K562 (cell line): Measurements from ENCODE around the gene SLC6A4. TPM values are rescaled to one million over a fixed set of nuclear protein-coding genes. Genes with fewer than 3 reads are reported as not detected.
A peak's percentile ranks its signal among the peaks of the same experiment; 100 is the strongest.

Experiments used
- CEBPG ChIP-seq, 3 experiments: fragments of 200-800 bp in 1 of 3; sonication (Bioruptor generic) in 1 of 3; sonication (generic) in 1 of 3; formaldehyde crosslinking in 1 of 3; IDR thresholded peaks in 2 of 3; conservative IDR thresholded peaks in 1 of 3; 2 replicates each; pipeline versions ENCODE4 v1.6.1 to v1.8.0; 2016 to 2022; ENCODE audit warnings: missing compliant biosample characterization in 2 of 3, missing genetic modification characterization in 2 of 3, mild to moderate bottlenecking in 1 of 3, missing genetic modification reagents in 1 of 3
- MEIS2 ChIP-seq: fragments of 450-650 bp; IDR thresholded peaks from 2 replicates; pipeline ENCODE4 v1.6.1; 2014; ENCODE audit warnings: mild to moderate bottlenecking; ENCODE audit not compliant: partially characterized antibody
- NFE2 ChIP-seq: IDR thresholded peaks from 2 replicates; pipeline ENCODE4 v1.6.1; 2014; ENCODE audit warnings: antibody characterized with exemption, low read depth
- SMAD4 ChIP-seq: fragments of 250-450 bp; sonication (Bioruptor Pico); conservative IDR thresholded peaks from 2 replicates; pipeline ENCODE4 v1.8.0; 2021; ENCODE audit warnings: inconsistent platforms, mild to moderate bottlenecking, moderate library complexity
- SMARCB1 ChIP-seq: IDR thresholded peaks from 2 replicates; pipeline ENCODE4 v1.6.1; 2011; ENCODE audit warnings: improper control_type of control experiment, low read depth; ENCODE audit not compliant: insufficient read length
- SPI1 ChIP-seq: IDR thresholded peaks from 2 replicates; pipeline ENCODE4 v1.6.1; 2011; ENCODE audit warnings: low read depth, low read length, control low read depth, borderline replicate concordance
- SREBF2 ChIP-seq: sonication (generic); formaldehyde crosslinking; IDR thresholded peaks from 2 replicates; pipeline ENCODE4 v1.4.0; 2020; ENCODE audit warnings: mild to moderate bottlenecking, missing genetic modification reagents
- ZSCAN29 ChIP-seq: fragments of 450-650 bp; IDR thresholded peaks from 2 replicates; pipeline ENCODE4 v1.6.1; 2017
- polyA plus RNA-seq, 8 experiments: library from polyadenylated mRNA; depleted of rRNA in 4 of 8; stranded (reverse) in 5 of 8; unstranded in 3 of 8; fragments of >200 nt; fragmentation: Nextera tagmentation in 2 of 8; fragmentation: Illumina TruSeq in 1 of 8; extraction: Ambion mirVana in 2 of 8; extraction: Trizol in 1 of 8; gene quantifications; 2 replicates each; pipeline versions ENCODE4 v1.2.1 to v1.2.3, GENCODE V29; 2011 to 2014; ENCODE audit warnings: inconsistent platforms in 1 of 8, missing spikeins in 1 of 8
- total RNA-seq, 7 experiments: library from RNA; depleted of rRNA in 6 of 7; stranded (reverse); fragments of >200 nt in 6 of 7; fragmentation: Illumina TruSeq in 2 of 7; extraction: Trizol in 2 of 7; gene quantifications; 2 replicates each; pipeline versions ENCODE4 v1.2.1 to v1.2.3, GENCODE V29; 2011 to 2021; ENCODE audit warnings: low replicate concordance in 1 of 7
- TF ChIP-seq, protein P1 (sequence below): fragments of 450-650 bp; formaldehyde crosslinking; IDR thresholded peaks from 2 replicates; pipeline ENCODE4 v1.4.0; 2020; ENCODE audit warnings: mild to moderate bottlenecking, moderate library complexity
- TF ChIP-seq, protein P2 (sequence below): sonication (generic); IDR thresholded peaks from 2 replicates; pipeline ENCODE4 v1.6.1; 2016
- TF ChIP-seq, protein P3 (sequence below): fragments of 250-450 bp; sonication (Bioruptor Pico); IDR thresholded peaks from 2 replicates; pipeline ENCODE4 v1.8.0; 2021; ENCODE audit warnings: moderate library complexity, mild to moderate bottlenecking, inconsistent platforms
- TF ChIP-seq, protein P4 (sequence below), 2 experiments: fragments of 450-650 bp in 1 of 2; sonication (generic) in 1 of 2; formaldehyde crosslinking in 1 of 2; IDR thresholded peaks in 1 of 2; conservative IDR thresholded peaks in 1 of 2; 2 replicates each; pipeline versions ENCODE4 v1.6.1 to v1.8.1; 2016 to 2023; ENCODE audit warnings: mild to moderate bottlenecking in 2 of 2, moderate library complexity in 2 of 2, inconsistent platforms in 1 of 2, missing genetic modification reagents in 1 of 2
- TF ChIP-seq, protein P5 (sequence below): sonication (generic); formaldehyde crosslinking; IDR thresholded peaks from 2 replicates; pipeline ENCODE4 v1.8.0; 2022; ENCODE audit warnings: mild to moderate bottlenecking, missing genetic modification reagents
- TF ChIP-seq, protein P6 (sequence below): fragments of 250-450 bp; sonication (Bioruptor Pico); IDR thresholded peaks from 2 replicates; pipeline ENCODE4 v1.5.0; 2022; ENCODE audit warnings: mild to moderate bottlenecking

Gene SLC6A4
- total and polyA plus RNA-seq, 9 of the 15 experiments (the other 6 are each of a cell fraction or from before 2014, with no cell fraction given) = 0.05 to 0.09 (median 0.07) TPM; not detected in 6

DNA sequence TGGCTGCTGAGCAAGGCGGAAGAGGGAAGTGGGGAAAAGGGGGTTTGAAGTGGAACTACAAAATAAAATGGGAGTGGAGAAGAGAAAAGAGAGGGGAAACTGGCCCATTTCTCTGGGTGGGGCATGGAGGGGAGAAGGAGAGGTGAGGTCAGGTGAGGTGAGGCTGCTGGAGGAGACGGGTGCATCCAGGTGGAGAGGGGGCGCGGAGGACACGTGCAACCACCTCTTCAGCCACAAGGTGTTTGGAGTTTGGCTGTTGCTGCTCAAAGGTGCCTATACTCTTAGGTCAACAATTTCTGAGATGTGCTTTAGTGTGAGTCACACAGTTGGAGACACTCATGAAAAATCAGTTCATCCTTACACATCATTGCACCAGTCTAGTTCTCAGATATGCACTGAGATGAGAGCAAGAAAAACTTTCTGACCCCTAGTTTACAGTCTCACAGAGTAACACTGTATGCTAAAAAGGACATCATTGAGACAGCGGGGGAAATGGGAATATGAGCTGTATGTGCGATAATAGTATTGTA lies 4.8 kb downstream of the SLC6A4 start (continued):
- TF ChIP-seq, protein P1, sequence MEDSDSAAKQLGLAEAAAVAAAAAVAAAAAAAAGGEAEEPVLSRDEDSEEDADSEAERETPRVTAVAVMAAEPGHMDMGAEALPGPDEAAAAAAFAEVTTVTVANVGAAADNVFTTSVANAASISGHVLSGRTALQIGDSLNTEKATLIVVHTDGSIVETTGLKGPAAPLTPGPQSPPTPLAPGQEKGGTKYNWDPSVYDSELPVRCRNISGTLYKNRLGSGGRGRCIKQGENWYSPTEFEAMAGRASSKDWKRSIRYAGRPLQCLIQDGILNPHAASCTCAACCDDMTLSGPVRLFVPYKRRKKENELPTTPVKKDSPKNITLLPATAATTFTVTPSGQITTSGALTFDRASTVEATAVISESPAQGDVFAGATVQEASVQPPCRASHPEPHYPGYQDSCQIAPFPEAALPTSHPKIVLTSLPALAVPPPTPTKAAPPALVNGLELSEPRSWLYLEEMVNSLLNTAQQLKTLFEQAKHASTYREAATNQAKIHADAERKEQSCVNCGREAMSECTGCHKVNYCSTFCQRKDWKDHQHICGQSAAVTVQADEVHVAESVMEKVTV (CRISPR knock-in tag) = no peak
- TF ChIP-seq, protein P2, sequence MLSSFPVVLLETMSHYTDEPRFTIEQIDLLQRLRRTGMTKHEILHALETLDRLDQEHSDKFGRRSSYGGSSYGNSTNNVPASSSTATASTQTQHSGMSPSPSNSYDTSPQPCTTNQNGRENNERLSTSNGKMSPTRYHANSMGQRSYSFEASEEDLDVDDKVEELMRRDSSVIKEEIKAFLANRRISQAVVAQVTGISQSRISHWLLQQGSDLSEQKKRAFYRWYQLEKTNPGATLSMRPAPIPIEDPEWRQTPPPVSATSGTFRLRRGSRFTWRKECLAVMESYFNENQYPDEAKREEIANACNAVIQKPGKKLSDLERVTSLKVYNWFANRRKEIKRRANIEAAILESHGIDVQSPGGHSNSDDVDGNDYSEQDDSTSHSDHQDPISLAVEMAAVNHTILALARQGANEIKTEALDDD = no peak
- TF ChIP-seq NFE2 (no peak), SPI1 (no peak), SREBF2 (CRISPR knock-in tag) (no peak), SMARCB1 (no peak), ZSCAN29 (no peak), SMAD4 (CRISPR knock-in tag) (no peak), MEIS2 (no peak), CEBPG (CRISPR knock-in tag; IDR thresholded peaks at IDR 0.05) (peak; percentile 35; the same call in 1 of the 2 replicates), CEBPG (tag; conservative IDR thresholded peaks at IDR 0.05 in 1 of 2, IDR thresholded peaks at IDR 0.05 in 1 of 2) (peak in 1 of 2 experiments; percentile 67; a peak in 1 of 4 replicates)
- TF ChIP-seq, protein P3, sequence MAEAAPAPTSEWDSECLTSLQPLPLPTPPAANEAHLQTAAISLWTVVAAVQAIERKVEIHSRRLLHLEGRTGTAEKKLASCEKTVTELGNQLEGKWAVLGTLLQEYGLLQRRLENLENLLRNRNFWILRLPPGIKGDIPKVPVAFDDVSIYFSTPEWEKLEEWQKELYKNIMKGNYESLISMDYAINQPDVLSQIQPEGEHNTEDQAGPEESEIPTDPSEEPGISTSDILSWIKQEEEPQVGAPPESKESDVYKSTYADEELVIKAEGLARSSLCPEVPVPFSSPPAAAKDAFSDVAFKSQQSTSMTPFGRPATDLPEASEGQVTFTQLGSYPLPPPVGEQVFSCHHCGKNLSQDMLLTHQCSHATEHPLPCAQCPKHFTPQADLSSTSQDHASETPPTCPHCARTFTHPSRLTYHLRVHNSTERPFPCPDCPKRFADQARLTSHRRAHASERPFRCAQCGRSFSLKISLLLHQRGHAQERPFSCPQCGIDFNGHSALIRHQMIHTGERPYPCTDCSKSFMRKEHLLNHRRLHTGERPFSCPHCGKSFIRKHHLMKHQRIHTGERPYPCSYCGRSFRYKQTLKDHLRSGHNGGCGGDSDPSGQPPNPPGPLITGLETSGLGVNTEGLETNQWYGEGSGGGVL (CRISPR knock-in tag) = no peak
- TF ChIP-seq, protein P4, sequence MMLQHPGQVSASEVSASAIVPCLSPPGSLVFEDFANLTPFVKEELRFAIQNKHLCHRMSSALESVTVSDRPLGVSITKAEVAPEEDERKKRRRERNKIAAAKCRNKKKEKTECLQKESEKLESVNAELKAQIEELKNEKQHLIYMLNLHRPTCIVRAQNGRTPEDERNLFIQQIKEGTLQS (IDR thresholded peaks at IDR 0.05) = peak; percentile 53; the same call in 1 of the 2 replicates
- TF ChIP-seq, protein P4 (CRISPR knock-in tag; conservative IDR thresholded peaks at IDR 0.05) = no peak
- TF ChIP-seq, protein P5, sequence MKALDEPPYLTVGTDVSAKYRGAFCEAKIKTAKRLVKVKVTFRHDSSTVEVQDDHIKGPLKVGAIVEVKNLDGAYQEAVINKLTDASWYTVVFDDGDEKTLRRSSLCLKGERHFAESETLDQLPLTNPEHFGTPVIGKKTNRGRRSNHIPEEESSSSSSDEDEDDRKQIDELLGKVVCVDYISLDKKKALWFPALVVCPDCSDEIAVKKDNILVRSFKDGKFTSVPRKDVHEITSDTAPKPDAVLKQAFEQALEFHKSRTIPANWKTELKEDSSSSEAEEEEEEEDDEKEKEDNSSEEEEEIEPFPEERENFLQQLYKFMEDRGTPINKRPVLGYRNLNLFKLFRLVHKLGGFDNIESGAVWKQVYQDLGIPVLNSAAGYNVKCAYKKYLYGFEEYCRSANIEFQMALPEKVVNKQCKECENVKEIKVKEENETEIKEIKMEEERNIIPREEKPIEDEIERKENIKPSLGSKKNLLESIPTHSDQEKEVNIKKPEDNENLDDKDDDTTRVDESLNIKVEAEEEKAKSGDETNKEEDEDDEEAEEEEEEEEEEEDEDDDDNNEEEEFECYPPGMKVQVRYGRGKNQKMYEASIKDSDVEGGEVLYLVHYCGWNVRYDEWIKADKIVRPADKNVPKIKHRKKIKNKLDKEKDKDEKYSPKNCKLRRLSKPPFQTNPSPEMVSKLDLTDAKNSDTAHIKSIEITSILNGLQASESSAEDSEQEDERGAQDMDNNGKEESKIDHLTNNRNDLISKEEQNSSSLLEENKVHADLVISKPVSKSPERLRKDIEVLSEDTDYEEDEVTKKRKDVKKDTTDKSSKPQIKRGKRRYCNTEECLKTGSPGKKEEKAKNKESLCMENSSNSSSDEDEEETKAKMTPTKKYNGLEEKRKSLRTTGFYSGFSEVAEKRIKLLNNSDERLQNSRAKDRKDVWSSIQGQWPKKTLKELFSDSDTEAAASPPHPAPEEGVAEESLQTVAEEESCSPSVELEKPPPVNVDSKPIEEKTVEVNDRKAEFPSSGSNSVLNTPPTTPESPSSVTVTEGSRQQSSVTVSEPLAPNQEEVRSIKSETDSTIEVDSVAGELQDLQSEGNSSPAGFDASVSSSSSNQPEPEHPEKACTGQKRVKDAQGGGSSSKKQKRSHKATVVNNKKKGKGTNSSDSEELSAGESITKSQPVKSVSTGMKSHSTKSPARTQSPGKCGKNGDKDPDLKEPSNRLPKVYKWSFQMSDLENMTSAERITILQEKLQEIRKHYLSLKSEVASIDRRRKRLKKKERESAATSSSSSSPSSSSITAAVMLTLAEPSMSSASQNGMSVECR (CRISPR knock-in tag) = no peak
- TF ChIP-seq, protein P6, sequence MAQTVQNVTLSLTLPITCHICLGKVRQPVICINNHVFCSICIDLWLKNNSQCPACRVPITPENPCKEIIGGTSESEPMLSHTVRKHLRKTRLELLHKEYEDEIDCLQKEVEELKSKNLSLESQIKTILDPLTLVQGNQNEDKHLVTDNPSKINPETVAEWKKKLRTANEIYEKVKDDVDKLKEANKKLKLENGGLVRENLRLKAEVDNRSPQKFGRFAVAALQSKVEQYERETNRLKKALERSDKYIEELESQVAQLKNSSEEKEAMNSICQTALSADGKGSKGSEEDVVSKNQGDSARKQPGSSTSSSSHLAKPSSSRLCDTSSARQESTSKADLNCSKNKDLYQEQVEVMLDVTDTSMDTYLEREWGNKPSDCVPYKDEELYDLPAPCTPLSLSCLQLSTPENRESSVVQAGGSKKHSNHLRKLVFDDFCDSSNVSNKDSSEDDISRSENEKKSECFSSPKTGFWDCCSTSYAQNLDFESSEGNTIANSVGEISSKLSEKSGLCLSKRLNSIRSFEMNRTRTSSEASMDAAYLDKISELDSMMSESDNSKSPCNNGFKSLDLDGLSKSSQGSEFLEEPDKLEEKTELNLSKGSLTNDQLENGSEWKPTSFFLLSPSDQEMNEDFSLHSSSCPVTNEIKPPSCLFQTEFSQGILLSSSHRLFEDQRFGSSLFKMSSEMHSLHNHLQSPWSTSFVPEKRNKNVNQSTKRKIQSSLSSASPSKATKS (CRISPR knock-in tag) = no peak
